ENCODE measurements around the gene MAPK10. TPM values are rescaled to one million over a fixed set of nuclear protein-coding genes. Genes with fewer than 3 reads are reported as not detected.

MAPK10 gene
- total and polyA plus RNA-seq, 2 donors (not counting 3 experiments of a cell fraction or from before 2014, with no cell fraction given), result 0.17 TPM; not detected in 1

- Histone ChIP-seq H3K9ac (replicated peaks; ENCODE audit: extremely low read depth, insufficient read depth, low read length) (no peak overlapping the region), H3K36me3 (ENCODE audit: control insufficient read depth in 2 of 2, extremely low read depth in 1 of 2, insufficient read depth in 2 of 2, low read length in 2 of 2) (no peaks in the 10 kb centered on the region), H3K9me1 (replicated peaks; ENCODE audit: control insufficient read depth, extremely low read depth, insufficient read depth, low read length) (no peaks in the 10 kb centered on the region), H3K9me3 (replicated peaks; ENCODE audit: control insufficient read depth, insufficient read depth, low read length) (no peaks in the 10 kb centered on the region), H3K27ac (ENCODE audit: insufficient read depth, low read depth, low read length) (no peak overlapping the region), H2AFZ (ENCODE audit: low read depth, low read length) (no peak overlapping the region), H3K27me3 (ENCODE audit: control insufficient read depth in 2 of 2, insufficient read depth in 2 of 2, low read length in 2 of 2) (peaks cover 0 to 5% of the 10 kb centered on the region in 2 experiments), H3K4me1 (ENCODE audit: control insufficient read depth, extremely low read depth, insufficient read depth, low read length) (no peaks in the 10 kb centered on the region), H4K20me1 (replicated peaks; ENCODE audit: control insufficient read depth, extremely low read depth, insufficient read depth, low read length) (no peaks in the 10 kb centered on the region), H3K4me3 (replicated peaks in 1 of 3; ENCODE audit: insufficient read depth in 1 of 3, low read depth in 1 of 3, low read length in 3 of 3) (no peak overlapping the region), H3K4me2 (ENCODE audit: insufficient read depth, low read length) (no peak overlapping the region), H3K79me2 (ENCODE audit: control insufficient read depth, insufficient read depth, low read length) (no peaks in the 10 kb centered on the region)
- CTCF ChIA-PET, result interaction anchor here (1.1 kb wide), 1 partner anchor 15 kb away, joined by 3 read pairs; no protein-coding TSS in a partner anchor
- dilution Hi-C loops (cut with MboI; ENCODE audit: extremely low pct_ligation_motif_present, low sequenced_read_pairs) (no loop called here), intact Hi-C loops (cut with micrococcal nuclease) (no loop called here)
- no TSS peak for BruUV-seq (replicated peaks)
- TF ChIP-seq, protein P1, sequence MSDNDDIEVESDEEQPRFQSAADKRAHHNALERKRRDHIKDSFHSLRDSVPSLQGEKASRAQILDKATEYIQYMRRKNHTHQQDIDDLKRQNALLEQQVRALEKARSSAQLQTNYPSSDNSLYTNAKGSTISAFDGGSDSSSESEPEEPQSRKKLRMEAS (IDR thresholded peaks at IDR 0.05; ENCODE audit: insufficient read depth, insufficient read length), result no peak
- TF ChIP-seq POLR2AphosphoS5 (IDR thresholded peaks at IDR 0.05; ENCODE audit: insufficient read depth, low read depth, low read length) (no peak), POLR2A (IDR thresholded peaks at IDR 0.05; ENCODE audit: low read depth, low read length) (no peak), FOS (IDR thresholded peaks at IDR 0.05; ENCODE audit: borderline replicate concordance, insufficient read depth, low read length) (no peak), EZH2 (IDR thresholded peaks at IDR 0.05; ENCODE audit: borderline replicate concordance, low read depth, low read length, severe bottlenecking) (no peak)
- DNase-seq (ENCODE audit: low read depth, low spot score), result no peak
- POLR2A ChIA-PET, result no interaction called here
- no peak for FAIRE-seq
These were observed 241.1 kb downstream of the MAPK10 start for GRCh38 chr4:86118711-86119110.

DNA sequence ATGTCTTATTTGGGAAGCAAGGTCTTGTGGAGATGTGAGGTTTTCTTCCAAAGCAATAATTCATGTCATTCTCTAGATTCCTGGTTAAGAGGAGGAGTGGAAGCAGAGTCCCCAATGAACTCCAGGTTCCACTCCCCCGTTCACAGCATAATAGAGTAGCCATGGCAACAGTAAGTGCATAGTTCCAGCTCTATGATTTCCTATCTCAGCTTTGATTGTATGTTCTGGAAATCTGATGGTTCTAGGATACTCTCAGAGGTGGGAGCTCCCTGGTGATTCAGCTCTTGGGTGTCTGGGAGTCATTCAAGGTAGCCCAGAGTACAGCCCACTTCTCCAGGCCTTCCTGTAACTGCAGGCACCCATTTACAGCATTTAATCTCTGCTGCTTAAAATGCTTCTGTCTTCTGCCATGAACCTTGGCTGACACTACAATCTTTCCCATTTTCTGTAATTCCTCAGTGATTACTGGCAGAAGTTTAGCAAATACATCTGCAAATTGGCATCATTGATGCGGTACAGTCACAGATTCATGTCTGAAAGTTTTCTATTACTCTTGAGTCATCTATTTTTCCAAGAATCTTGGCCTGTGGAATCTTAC, 242.0 kb downstream of the MAPK10 start:
- Histone ChIP-seq H3K9me1 (replicated peaks; ENCODE audit: control insufficient read depth, extremely low read depth, insufficient read depth, low read length) (no peaks in the 10 kb centered on the region), H3K4me1 (ENCODE audit: control insufficient read depth, extremely low read depth, insufficient read depth, low read length) (no peaks in the 10 kb centered on the region), H3K27ac (ENCODE audit: insufficient read depth, low read depth, low read length) (no peak overlapping the region), H3K36me3 (ENCODE audit: control insufficient read depth in 2 of 2, extremely low read depth in 1 of 2, insufficient read depth in 2 of 2, low read length in 2 of 2) (no peaks in the 10 kb centered on the region), H3K9ac (replicated peaks; ENCODE audit: extremely low read depth, insufficient read depth, low read length) (no peak overlapping the region), H3K4me3 (replicated peaks in 1 of 3; ENCODE audit: insufficient read depth in 1 of 3, low read depth in 1 of 3, low read length in 3 of 3) (no peak overlapping the region), H3K9me3 (replicated peaks; ENCODE audit: control insufficient read depth, insufficient read depth, low read length) (no peaks in the 10 kb centered on the region), H2AFZ (ENCODE audit: low read depth, low read length) (no peak overlapping the region), H4K20me1 (replicated peaks; ENCODE audit: control insufficient read depth, extremely low read depth, insufficient read depth, low read length) (no peaks in the 10 kb centered on the region), H3K4me2 (ENCODE audit: insufficient read depth, low read length) (no peak overlapping the region), H3K79me2 (ENCODE audit: control insufficient read depth, insufficient read depth, low read length) (no peaks in the 10 kb centered on the region), H3K27me3 (ENCODE audit: control insufficient read depth in 2 of 2, insufficient read depth in 2 of 2, low read length in 2 of 2) (peaks cover 0 to 5% of the 10 kb centered on the region in 2 experiments)
- dilution Hi-C loops (cut with MboI; ENCODE audit: extremely low pct_ligation_motif_present, low sequenced_read_pairs) (no loop called here), intact Hi-C loops (cut with micrococcal nuclease) (no loop called here)
- no peak for TF ChIP-seq CTCF (IDR thresholded peaks at IDR 0.05; ENCODE audit: extremely low read depth in 1 of 2, insufficient read depth in 1 of 2, low read depth in 1 of 2, low read length in 2 of 2)
- TF ChIP-seq MYC (IDR thresholded peaks at IDR 0.05; ENCODE audit: low read depth, low read length), result no peak
- no peak for TF ChIP-seq POLR2AphosphoS5 (IDR thresholded peaks at IDR 0.05; ENCODE audit: insufficient read depth, low read depth, low read length)
- no peak for TF ChIP-seq GATA2 (IDR thresholded peaks at IDR 0.05; ENCODE audit: insufficient read depth, insufficient read length, low read depth, low read length)
- TF ChIP-seq EZH2 (IDR thresholded peaks at IDR 0.05; ENCODE audit: borderline replicate concordance, low read depth, low read length, severe bottlenecking), result no peak
- TF ChIP-seq, protein P1 (IDR thresholded peaks at IDR 0.05; ENCODE audit: insufficient read depth, insufficient read length), result no peak
- no peak for TF ChIP-seq JUN (IDR thresholded peaks at IDR 0.05; ENCODE audit: borderline replicate concordance, insufficient read depth, insufficient read length, low read depth)
- no peak for TF ChIP-seq FOS (IDR thresholded peaks at IDR 0.05; ENCODE audit: borderline replicate concordance, insufficient read depth, low read length)
- no peak for TF ChIP-seq POLR2A (IDR thresholded peaks at IDR 0.05; ENCODE audit: low read depth, low read length)
- DNase-seq (ENCODE audit: low read depth, low spot score) (no peak), FAIRE-seq (no peak)
- POLR2A ChIA-PET, result no interaction called here
- no TSS peak for BruUV-seq (replicated peaks)
- CTCF ChIA-PET, result interaction anchor here (1.1 kb wide), 2 partner anchors 9 to 16 kb away, joined by 3 read pairs; no protein-coding TSS in a partner anchor

Data from endothelial cell of umbilical vein (primary cell).